Fibroblast of skin of right quadriceps (primary cell): Measurements from ENCODE around the gene GSDME.
"Not testable (repeated sequence)": the region's sequence is repeated elsewhere in the genome, so short reads cannot be mapped to it uniquely, and the experiment has no call there.

Source experiments
- DNase-seq: peaks from one replicate; pipeline ENCODE4 v3.0.0-alpha.2; 2013

The GSDME gene

GRCh38 chr7:24757353-24758275 lies at the start of gene GSDME:
TSS of gene GSDME (minus strand) at chr7:24757464. CDS start at chr7:24749774, 7,690 bp downstream.
- DNase-seq, result peak; percentile 63

GRCh38 chr7:24802300-24802699 lies 45.0 kb upstream of the GSDME start:
- DNase-seq, result no peak

GRCh38 chr7:24801883-24802282 lies 44.6 kb upstream of the GSDME start:
- no peak for DNase-seq

DNA sequence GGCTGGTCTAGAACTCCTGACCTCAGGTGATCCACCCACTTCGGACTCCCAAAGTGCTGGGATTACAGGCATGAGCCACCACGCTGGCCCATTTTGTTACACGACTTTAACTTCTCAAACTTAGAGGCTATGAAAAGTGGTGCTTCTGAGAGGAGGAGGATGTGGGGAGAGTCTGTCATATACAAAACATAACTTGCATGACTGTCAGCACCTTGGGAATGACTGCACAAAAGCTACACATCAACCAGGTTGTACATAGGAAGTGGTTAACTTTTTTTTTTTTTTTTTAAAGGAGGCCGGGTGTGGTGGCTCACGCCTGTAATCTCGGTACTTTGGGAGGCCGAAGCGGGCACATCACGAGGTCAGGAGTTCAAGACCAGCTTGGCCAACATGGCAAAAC lies 43.4 kb upstream of the GSDME start:
- DNase-seq, result no peak

- DNase-seq, result no peak
These were observed 42.8 kb upstream of the GSDME start for GRCh38 chr7:24800073-24800472.

DNA sequence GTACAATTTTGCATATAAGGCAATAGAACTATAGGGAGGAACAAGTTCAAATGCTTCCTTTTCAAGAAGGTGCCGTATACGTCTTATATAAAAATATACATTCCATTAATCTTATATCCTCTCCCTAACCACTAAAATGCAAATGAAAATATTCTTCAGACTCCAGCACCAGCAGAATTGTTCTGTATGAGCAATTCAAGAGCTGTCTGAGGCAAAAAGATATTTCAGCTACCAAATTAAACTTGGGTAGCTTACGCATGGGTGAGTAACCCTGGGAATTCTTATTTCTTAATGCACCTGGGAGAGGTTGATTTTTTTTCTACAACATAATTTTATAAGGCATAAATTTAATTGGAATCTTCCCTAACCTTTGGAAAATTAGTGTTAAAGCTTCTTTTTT lies 42.2 kb upstream of the GSDME start:
- DNase-seq, result no peak

DNA sequence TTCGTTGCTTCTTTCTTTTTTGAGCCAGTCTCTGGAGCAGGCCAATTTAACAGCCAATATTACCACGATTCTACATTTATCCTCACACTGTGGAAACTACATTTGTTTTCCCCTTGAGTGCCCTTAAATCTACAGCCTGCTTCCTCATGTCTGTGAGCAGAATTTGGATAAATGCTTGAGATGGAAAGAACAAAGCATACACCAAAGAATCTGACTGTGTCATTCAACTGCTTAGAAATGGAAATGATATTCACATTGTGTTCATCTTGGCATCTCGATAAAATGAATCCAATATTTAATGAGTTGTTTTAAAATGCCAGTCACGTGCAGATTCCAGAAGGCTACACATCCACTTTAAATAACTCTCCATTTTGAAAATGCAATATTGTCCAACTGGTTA lies 41.0 kb upstream of the GSDME start:
- DNase-seq, result no peak

- no peak for DNase-seq
These were observed 40.0 kb upstream of the GSDME start for GRCh38 chr7:24797270-24797669.

DNA sequence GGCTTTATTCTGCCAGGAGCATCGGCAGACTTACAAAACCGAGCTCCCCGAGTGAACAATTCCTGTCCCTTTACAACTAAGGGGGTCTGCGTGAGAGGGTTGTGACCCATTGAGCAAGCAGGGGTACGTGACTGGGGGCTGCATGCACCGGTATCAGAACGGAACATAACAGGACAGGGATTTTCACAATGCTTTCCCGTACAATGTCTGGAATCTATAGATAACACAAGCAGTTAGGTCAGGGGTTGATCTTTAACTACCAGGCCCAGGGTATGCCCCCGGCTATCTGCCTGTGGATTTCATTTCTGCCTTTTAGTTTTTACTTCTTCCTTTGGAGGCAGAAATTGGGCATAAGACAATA lies 38.1 kb upstream of the GSDME start:
- DNase-seq, result no peak

GRCh38 chr7:24794751-24795406 lies 37.6 kb upstream of the GSDME start:
- DNase-seq, result not testable (repeated sequence)

DNA sequence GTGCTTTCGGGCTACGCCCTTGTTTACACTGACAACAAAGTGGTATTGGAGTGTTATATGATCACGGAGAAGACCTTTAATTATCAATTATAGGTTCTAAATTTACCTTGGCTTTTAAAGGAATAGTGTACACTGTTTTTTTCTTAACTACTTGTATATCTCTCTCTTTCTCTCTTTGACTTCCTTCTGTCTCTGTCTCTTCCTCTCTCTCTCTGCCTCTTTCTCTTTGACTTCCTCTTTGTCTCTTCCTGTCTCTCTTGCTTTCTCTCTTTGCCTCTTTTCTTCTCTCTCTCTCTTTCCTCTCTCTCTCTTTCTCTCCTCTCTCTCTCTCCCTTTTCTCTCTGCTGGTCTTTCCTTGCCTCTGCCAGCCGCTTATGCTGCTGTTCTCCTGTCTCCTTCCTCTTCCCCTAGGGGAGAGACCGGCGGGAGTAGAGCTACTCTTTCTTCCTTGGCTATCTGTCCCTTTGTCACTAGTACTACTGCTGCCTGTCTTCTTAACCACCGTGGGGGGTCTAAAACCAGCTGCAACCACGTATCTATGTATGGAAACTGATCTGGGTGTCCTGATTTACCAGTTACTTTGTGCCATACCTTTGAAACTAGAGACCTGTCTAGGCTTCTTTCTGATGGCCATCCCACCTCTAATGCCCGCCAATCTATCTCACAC lies 36.9 kb upstream of the GSDME start:
- DNase-seq, result no peak

DNA sequence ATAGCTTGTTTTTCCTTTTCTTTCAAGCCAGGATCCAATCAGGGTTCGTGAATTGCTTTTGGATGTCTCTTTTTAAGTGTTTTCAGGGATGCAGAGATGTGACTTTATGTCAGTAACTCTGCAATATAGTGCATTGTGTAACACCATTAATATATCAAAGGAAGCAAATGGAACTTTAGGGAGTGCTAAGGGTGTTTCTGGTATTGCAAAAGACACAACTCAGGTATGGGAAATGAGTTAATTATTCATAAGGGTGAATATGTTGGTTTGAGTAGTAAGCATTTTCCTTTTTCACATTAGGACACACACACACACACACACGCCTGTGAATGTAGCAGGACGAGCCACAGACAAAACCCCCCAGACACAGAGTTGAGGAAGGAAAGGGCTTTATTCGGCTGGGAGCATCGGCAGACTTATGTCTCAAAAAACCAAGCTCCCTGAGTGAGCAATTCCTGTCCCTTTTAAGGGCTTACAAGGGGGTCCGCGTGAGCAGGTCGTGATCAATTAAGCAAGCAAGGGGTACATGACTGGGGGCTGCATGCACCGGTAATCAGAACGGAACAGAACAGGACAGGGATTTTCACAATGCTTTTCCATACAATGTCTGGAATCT lies 31.8 kb upstream of the GSDME start:
- no peak for DNase-seq

- no peak for DNase-seq
These were observed 30.8 kb upstream of the GSDME start for GRCh38 chr7:24788075-24788474.

DNA sequence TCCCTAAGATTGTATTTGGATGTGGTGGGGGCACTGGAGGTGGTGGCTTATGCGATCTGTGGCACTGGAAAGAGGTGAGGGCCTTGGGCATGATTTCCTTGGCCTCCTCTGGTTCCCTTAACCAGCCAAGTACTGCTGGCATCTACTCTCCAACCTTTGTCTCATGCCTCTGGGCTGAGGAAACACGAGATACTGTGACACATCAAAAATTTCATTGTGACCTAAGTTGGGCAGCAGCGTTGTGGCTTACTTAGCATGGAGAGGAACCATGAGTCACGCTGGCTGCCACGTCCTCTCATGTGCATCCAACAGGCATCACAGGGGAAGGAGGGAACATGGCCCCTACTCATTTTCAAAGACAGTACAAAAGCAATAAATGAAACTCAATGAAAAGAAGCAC lies 29.7 kb upstream of the GSDME start:
- DNase-seq, result peak; percentile 93

DNA sequence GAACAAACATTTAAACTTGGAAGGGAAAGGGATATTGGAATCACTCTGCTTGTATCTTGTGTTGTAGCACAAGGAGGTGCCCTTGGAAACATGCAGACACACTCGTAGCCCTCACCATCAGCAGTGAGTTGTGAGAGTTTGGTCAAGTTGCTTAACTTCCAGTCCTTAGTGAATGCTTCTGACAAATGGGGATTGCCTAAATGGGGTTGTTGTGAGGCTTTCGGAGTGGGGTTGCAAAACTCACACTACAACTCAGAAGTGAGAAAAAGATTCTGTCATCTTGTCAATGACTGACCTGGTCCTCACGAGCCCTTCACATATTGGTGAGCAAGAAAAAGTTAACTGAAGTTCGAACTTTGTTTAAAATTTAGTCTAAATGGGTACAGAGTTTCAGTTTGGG lies 29.0 kb upstream of the GSDME start:
- no peak for DNase-seq

GRCh38 chr7:24784277-24784676 lies 27.0 kb upstream of the GSDME start:
- no peak for DNase-seq

DNA sequence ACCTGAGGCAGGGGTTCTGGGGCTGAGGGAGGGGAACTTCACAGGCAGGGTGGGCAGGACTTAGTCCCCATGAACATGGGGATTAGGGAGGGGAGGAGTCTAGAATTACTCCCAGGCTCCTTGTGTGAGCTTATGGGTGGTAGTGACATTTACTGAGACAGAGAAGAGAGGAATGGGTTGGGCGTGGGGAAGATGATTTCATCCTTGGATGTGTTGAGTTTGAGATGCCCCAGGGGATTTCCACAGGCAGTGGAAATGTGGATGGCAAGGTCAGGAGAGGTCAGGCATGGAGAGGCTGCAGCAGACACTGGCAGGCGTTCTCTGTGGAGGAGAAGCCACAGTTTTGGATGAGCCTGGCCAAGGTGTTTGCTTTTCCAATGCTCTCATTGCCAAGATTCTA lies 26.4 kb upstream of the GSDME start:
- no peak for DNase-seq

DNA sequence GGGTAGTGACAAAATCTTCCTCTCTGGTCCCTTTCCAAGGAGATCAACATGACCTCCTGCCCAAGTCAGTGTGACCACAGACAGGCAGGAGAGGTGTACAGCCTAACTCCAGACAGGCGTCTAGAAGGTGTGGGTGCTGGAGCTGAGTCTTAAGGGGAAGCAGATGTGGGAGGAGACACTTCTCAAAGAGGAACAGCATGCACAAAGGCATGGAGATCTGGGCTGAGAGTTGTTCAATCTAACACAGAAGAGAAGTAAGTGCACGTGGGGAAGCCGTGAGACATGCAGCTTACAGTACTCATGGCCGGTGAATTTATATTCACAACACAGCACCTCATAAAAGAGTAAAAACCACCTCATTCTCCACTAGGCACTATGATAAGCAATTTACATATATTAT lies 23.8 kb upstream of the GSDME start:
- DNase-seq, result no peak

- DNase-seq, result no peak
These were observed 22.0 kb upstream of the GSDME start for GRCh38 chr7:24779283-24779655.

DNA sequence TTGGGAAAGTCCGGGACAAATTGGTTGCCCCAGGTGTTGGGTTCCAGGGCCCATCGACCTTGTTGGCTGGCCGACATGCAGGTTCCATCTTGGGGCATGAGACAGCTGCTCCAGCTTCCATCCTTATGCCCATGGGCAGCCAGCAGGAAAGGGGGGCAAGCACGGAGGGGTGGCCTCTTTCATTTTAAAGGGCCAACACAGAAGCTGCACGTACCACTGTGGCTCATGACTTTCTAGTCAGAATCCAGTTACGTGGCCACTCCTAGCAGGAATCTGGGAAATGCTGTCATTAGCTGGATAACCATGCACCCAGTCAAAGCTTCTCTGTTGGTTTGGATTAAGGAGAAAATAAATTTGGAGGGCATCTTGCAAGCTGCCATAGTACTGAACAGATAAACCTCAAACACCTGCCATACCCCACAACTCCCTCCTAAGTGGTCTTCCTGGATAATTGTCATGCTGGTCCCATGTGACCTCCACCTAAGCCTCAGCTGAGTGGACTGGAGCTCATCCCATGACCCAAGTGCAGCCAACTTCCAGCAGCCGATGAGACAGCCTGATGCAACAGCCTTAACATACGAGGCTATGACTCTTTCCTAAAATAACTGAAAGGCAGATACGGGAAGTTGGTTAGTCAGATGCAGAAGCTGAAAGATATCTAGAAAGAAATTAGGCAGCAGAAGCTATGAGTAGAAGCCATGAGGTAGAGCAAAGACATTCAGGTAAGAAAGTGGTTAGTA lies 21.4 kb upstream of the GSDME start:
- peak; percentile 81 for DNase-seq

DNA sequence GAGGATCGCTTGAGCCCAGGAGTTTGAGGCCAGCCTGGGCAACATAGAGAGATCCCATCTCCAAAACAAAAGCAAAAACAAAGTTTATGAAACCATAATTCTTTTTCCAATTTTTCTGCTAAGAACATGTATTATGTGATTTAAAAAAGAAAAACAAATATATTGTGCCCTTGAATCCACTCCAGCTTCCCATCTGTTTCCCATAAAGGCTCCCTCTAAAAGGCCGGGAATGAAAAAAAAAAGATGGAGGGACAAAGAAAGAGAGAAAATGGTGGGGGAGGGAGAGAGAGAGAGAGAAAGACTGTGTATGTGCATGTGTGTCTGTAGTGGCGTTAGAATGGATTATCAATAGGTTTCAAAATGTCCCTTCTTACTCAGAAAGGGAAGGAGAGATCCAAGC lies 20.5 kb upstream of the GSDME start:
- no peak for DNase-seq

GRCh38 chr7:24773646-24774045 lies 16.4 kb upstream of the GSDME start:
- no peak for DNase-seq

- no peak for DNase-seq
These were observed 12.6 kb upstream of the GSDME start for GRCh38 chr7:24769851-24770250.
